Activated T-helper 2 cell treated with anti-CD3 and anti-CD28 coated beads, Interferon-gamma antibody, Interleukin-2, Interleukin-4, amounts not matched to agents 10 μg/mL and 5 μg/mL and 100 μg/mL, durations not matched to agents 14 hours and 24 hours and 36 hours (primary cell): Measurements from ENCODE around the gene HSFX2. TPM values are rescaled to one million over a fixed set of nuclear protein-coding genes. Genes with fewer than 3 reads are reported as not detected.
"Not testable (repeated sequence)": the region's sequence is repeated elsewhere in the genome, so short reads cannot be mapped to it uniquely, and the experiment has no call there.

Source experiments
- DNase-seq: peaks from one replicate; pipeline ENCODE4 v3.0.0; 2021; ENCODE audit warnings: low spot score
- H3K27ac Mint-ChIP-seq: one replicate; pipeline ENCODE4 v1.8.0; 2021; ENCODE audit warnings: mixed read lengths
- H3K27me3 Mint-ChIP-seq: one replicate; pipeline ENCODE4 v1.8.0; 2021; ENCODE audit warnings: low read depth, mixed read lengths
- H3K36me3 Mint-ChIP-seq: one replicate; pipeline ENCODE4 v1.8.0; 2021; ENCODE audit warnings: low read depth, mixed read lengths
- H3K4me1 Mint-ChIP-seq: one replicate; pipeline ENCODE4 v1.8.0; 2021; ENCODE audit warnings: low read depth, mixed read lengths
- H3K4me3 Mint-ChIP-seq: one replicate; pipeline ENCODE4 v1.8.0; 2021; ENCODE audit warnings: low read depth, mild to moderate bottlenecking, moderate library complexity, mixed read lengths
- H3K9me3 Mint-ChIP-seq: one replicate; pipeline ENCODE4 v1.8.0; 2021; ENCODE audit warnings: mixed read lengths
- intact Hi-C: fragments of 100-400 bp; cut with micrococcal nuclease; formaldehyde crosslinking; loops from one replicate; pipeline ENCODE4 v1.15.1; 2023
- total RNA-seq: library from RNA; stranded (reverse); gene quantifications from 2 replicates; pipeline ENCODE4 v1.2.3, GENCODE V29; 2022

The HSFX2 gene
- total RNA-seq, 1 donor from 2014 or later: 0.23 TPM

DNA sequence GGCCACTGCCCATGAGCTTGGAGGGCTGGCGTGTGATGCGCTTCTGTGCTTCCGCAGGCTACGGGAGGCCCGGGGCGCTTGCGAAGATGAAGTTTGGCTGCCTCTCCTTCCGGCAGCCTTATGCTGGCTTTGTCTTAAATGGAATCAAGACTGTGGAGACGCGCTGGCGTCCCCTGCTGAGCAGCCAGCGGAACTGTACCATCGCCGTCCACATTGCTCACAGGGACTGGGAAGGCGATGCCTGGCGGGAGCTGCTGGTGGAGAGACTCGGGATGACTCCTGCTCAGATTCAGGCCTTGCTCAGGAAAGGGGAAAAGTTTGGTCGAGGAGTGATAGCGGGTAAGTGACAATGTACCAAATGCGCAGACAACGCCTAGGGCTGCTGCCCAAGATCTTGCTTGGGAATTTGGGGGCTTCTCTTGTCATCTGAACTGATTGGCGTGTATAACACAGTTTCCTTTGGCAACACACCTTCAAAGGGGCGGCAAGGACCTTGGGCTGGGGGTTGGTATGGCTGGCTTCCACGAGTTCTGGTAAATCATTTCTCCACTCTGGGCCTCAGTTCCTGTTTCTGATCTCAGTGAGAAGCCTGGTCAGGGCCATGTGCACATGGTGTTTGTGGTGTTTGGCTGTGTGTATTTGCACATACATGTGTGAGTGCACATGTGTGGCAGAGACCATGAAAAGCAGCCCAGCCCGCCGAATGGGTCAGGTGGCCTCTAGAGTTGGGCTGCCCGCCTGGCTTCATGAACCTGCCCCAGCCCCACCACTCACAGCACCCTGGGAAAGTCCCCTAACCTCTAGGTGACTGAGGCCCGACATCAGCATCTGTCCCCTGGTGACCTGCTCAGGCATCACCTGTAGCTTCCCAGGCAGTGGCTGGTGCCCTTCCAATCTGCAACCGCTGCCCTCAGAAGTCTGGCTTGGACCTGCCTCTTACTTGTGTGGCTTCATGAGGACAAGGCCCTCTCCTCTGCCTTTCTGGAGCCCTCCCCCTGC is 49.3 kb downstream of the HSFX2 start:
- DNase-seq: not testable (repeated sequence)
- intact Hi-C loops: loop anchor here (10.0 kb wide), 2 partner anchors 69 to 1149 kb away; partner anchors contain the start of gene MTMR1

More for the DNA sequence above, 49.3 kb downstream of the HSFX2 start:
- not testable (repeated sequence) for H3K27me3 Mint-ChIP-seq, H3K9me3 Mint-ChIP-seq, H3K4me1 Mint-ChIP-seq, H3K27ac Mint-ChIP-seq, H3K4me3 Mint-ChIP-seq, H3K36me3 Mint-ChIP-seq

Other genes with a start within 250 kb of the HSFX2 start
- 40.4 and 43.7 TPM in 2 replicates for gene IDS, start 90.0 kb downstream of the HSFX2 start, total RNA-seq
- gene EOLA1, start 54.3 kb downstream of the HSFX2 start, total RNA-seq: 25.2 and 28.9 TPM in 2 replicates
- gene HSFX3, start 45.4 kb downstream of the HSFX2 start, total RNA-seq: 0.27 TPM in 1 of 2 replicates, not detected in the other
- not detected in 2 replicates for gene MAGEA9B, start 7.9 kb downstream of the HSFX2 start, total RNA-seq
- 16.1 and 17.2 TPM in 2 replicates for gene TMEM185A, start 36.5 kb upstream of the HSFX2 start, total RNA-seq
- not detected in 2 replicates for gene MAGEA11, start 116.7 kb upstream of the HSFX2 start, total RNA-seq
- gene HSFX1, start 178.8 kb upstream of the HSFX2 start, total RNA-seq: 0.57 and 1.2 TPM in 2 replicates
- not detected in 2 replicates for gene MAGEA9, start 186.6 kb upstream of the HSFX2 start, total RNA-seq